UCSD-AML1 (cell line): ENCODE data around the gene CTSD.

Experiments used
- DNase-seq: peaks from one replicate; lab custom pipeline; 2025; ENCODE audit not compliant: unreplicated experiment; lab: John Stamatoyannopoulos, UW

The CTSD gene

DNA sequence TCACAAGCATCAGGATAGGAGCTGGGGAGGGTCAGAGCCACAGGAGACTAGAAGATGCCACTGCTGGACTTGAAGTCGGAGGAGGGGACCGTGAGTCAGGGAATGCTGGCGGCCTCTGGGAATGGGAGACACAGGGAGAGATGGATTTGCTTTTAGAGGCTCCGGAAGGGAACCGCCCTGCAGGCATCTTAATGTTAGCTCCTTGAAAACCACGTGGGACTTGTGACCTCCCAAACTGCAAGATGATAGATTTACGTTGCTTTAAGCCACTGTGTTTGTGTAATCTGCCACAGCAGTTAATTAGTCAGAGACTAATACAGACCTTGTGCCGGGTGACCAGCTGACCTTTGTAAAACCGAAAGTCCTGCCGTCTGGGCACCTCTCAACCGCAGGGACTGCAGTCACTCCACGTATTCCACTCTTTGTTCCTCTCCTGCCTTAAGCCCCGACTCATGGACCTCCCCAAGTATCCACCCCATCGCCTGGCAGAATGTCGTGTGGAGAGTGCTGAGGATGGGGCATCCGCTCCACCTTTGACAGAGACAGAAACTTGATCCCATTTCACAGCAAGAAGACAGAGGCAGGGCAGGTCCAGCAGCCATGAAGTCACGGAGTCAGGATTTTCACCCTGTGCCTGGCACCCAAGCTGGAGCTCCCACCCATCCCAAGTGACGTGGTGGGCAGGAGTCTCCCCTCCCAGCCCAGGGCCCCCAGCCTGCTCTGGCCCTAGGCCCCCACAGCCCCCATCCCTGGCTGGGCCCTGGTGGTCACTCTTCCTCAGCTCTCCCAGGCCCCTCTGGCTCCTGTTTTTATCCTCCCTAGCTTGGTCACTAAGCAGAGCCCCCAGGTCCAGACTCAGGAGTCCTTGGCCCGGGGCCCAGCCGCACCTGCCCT lies 19.4 kb upstream of the CTSD start:
- no peak for DNase-seq

GRCh38 chr11:1782031-1782590 lies 18.4 kb upstream of the CTSD start:
- no peak for DNase-seq

DNA sequence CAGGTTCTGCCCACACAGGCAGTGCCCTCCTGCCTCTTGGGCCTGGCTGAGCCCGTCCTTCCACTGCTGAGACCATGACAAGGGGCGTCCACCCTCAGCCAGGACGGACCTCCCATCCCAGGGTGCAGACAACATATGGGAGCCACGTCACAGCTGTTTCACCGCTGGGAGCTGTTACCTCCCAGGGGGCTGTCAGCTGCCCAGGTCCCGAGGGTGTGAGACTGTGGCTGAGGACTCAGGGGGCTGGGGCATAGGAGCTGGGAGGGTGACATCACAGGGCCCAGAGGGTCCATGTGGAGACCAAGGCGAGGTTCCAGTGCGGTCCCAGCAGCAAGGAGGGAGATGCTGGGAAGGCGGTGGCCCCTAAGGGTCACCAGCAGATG lies 17.9 kb upstream of the CTSD start:
- no peak for DNase-seq

GRCh38 chr11:1780700-1781592 lies 17.2 kb upstream of the CTSD start:
- peak; percentile 78 for DNase-seq

DNA sequence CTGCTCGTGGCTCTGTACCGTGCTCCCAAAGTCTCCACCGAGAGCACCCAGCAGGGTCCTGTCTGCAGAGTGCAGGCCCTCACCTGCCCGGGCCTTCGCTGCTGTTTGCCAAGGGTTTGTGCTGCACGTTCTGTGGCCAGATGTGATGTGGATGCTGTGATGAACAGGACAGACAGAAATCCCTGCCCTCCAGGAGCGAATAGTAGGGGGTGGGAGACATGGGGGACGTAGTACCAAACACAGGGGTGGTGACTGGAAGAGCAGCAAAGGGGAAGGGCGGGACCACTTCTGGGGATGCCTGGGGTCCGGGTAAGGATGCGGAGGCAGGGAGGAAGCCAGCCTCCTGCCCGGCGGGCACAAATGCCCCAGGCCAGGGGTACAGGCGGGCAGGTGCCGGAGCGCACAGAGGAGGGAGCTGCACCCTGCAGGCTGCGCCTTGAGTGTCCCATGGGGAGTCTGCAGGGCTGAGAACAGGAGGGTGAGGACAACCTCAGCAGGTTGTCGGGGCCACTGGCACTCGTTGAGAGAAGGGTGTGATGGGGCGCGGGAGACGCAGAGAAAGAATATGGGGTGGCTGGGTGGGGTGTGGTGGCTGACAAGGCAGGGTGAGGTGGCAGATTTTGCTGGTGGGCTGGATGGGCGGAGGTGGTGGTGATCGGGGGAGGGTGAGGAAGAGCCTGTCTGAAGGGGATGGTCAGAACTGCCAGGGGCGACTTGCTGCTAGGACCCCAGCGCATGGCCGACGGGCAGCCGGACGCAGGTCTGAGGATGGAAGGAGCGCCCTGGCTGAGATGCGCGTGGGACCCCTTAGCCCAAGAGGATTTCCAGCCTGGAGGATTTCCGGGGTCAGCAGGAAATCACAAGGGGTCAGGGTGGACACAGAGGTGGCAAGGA lies 16.3 kb upstream of the CTSD start:
- no peak for DNase-seq

GRCh38 chr11:1779034-1779805 lies 15.5 kb upstream of the CTSD start:
- DNase-seq = no peak

DNA sequence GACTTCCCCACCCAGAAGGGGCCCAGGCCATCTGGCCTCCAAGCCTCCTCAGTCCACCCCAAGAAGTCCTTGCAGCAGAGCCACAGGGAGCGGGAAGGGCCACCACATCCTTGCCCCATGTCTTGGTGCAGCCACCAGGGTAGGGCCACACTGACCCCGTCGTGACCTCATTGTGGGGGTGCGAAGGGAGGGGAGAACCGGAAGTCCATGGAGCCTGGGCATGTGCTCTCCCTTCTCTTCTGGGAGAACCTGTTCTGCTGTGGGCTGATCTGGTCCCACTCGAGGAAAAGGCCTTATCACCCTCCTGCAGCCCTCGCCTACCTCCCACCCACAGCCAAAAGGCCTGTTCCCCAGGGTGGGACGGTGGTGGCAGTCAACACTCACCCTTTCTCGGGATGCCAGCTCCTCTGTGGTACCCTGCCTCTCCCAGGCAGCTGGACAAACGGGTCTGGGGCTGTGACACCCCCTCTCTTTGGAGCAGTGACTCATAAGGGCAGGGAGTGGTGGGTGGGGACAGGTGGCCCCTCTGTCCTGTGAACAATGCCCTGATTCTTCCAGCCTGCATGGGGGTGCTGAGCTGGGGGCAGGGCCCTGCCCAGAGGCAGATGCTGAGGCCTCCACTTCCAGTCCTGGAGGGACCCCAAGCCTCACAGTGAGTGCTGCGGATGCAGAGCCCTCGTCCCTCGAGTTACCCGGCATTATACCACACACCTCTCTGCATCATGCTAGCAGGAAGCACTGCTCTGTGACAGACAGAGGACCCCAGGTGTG lies 14.6 kb upstream of the CTSD start:
- no peak for DNase-seq

DNA sequence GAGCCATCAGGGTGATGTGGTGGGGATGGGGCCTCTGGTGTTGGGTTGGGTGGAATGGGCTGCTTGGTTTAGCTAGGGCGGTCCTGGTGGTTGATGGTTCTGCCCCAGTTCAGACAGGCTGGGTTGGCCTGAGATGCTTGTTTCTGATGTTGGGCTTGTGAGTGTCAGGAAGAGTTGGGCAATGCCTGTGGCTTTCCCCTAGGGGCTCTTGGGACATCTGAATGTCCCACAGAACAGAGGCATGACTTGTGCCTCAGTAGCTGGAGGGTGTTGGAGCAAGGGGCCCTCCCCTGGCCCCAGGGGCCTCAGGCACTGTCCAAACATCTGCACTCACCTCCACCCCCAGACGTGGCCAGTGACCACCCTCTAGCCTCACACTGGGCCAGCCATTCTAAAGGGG lies 14.0 kb upstream of the CTSD start:
- no peak for DNase-seq

- DNase-seq = no peak
Observed at GRCh38 chr11:1776944-1777715, 13.4 kb upstream of the CTSD start.

GRCh38 chr11:1776331-1776851 lies 12.7 kb upstream of the CTSD start:
- no peak for DNase-seq

GRCh38 chr11:1774886-1775285 lies 11.2 kb upstream of the CTSD start:
- no peak for DNase-seq

GRCh38 chr11:1773994-1774550 lies 10.3 kb upstream of the CTSD start:
- DNase-seq = no peak

GRCh38 chr11:1773131-1773993 lies 9.6 kb upstream of the CTSD start:
- DNase-seq = no peak

DNA sequence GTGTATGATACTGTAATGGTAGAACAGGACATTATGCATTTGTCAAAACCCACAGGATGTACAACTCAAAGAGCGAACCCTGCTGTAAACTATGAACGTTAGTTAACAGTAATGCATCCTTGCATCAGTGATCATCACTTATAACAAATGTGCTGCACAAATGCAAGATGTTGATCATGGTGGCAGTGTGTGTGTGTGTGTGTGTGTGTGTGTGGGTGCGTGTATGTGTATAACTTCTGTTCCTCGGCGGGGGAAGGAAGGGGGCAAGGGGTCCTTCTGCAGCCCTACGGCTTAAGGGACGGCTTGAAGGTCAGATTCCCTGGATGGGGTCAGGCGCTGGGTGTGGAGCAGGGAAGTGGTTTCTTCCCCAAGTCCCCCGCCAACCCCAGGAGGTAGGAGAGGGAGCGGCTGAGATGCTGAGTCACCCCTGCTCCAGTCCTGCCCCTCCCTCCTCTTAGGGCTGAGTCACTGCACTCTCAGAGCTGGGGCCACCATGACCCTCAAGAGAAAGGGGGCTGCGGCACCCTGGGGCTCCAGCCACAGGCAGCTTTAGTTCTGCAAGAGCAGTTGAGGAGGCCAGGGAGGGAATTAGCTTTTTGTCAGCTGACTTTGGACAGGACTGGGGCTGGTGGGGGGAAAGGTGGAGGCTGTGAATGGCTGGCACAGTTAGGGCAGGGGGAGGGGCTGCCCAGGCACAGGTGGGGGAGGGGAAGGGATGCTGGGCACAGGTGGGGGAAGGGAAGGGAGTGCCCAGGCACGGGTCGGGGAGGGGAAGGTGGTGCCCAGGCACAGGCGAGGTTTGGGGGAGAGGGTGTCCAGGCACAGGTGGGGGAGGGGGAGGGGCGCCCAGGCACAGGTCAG lies 8.8 kb upstream of the CTSD start:
- peak; percentile 84 for DNase-seq

GRCh38 chr11:1771700-1772099 lies 8.0 kb upstream of the CTSD start:
- no peak for DNase-seq

DNA sequence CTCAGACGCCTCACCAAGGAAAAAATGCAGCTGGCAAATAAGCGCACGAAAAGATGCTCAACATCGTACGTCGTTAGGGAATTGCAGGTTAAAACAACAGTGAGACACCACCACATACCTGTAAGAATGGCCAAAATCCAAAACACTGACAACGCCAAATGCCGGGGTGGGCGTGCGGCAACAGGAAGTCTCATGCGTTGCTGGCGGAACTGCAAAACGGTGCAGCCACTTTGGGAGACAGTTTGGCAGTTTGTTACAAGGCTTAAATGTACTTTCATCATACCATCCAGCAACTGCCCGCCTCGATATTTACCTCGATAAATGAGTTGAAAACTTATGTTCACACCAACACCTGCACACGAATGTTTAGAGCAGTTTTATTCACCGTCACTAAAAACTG lies 7.5 kb upstream of the CTSD start:
- DNase-seq = no peak
